H1 (cell line): ENCODE results near the gene CBX4. TPM values are rescaled to one million over a fixed set of nuclear protein-coding genes. Genes with fewer than 3 reads are reported as not detected.
A peak's percentile ranks its signal among the peaks of the same experiment; 100 is the strongest.

ENCODE experiments used
- ATF2 ChIP-seq: IDR thresholded peaks from 2 replicates; pipeline ENCODE4 v1.6.1; 2012; ENCODE audit warnings: low read length, inconsistent platforms
- ATF3 ChIP-seq: IDR thresholded peaks from 2 replicates; pipeline ENCODE4 v1.6.1; 2011; ENCODE audit warnings: low read depth, mild to moderate bottlenecking, low read length; ENCODE audit not compliant: insufficient read depth
- BACH1 ChIP-seq: IDR thresholded peaks from 2 replicates; pipeline ENCODE4 v1.6.1; 2012; ENCODE audit warnings: low read length, improper control_type of control experiment
- CEBPB ChIP-seq: IDR thresholded peaks from 2 replicates; pipeline ENCODE4 v1.6.1; 2012; ENCODE audit warnings: low read depth, low read length
- CREB1 ChIP-seq: IDR thresholded peaks from 2 replicates; pipeline ENCODE4 v1.6.1; 2012; ENCODE audit warnings: inconsistent platforms
- EZH2 ChIP-seq: fragments of 200-600 bp; sonication (generic); IDR thresholded peaks from 2 replicates; pipeline ENCODE4 v1.7.1; 2012; ENCODE audit warnings: low read depth, mild to moderate bottlenecking, moderate library complexity, low read length, inconsistent platforms; ENCODE audit not compliant: severe bottlenecking
- FOSL1 ChIP-seq: IDR thresholded peaks from 2 replicates; pipeline ENCODE4 v1.6.1; 2011; ENCODE audit warnings: mild to moderate bottlenecking, low read depth, low read length, moderate library complexity; ENCODE audit not compliant: insufficient read depth
- RNF2 ChIP-seq: fragments of 200-900, 300-1000 bp; sonication (generic); IDR thresholded peaks from 2 replicates; pipeline ENCODE4 v1.7.1; 2016; ENCODE audit warnings: borderline replicate concordance, low read depth, mild to moderate bottlenecking, antibody characterized with exemption, low read length; ENCODE audit not compliant: poor library complexity, severe bottlenecking; ENCODE audit errors: missing control alignments
- TBP ChIP-seq: IDR thresholded peaks from 2 replicates; pipeline ENCODE4 v1.6.1; 2011; ENCODE audit warnings: low read depth, low read length, improper control_type of control experiment
- polyA plus RNA-seq, 7 experiments: library from polyadenylated mRNA; depleted of rRNA in 3 of 7; stranded (reverse) in 5 of 7; unstranded in 2 of 7; fragments of >200 nt in 5 of 7; fragments of 200-250 nt in 2 of 7; gene quantifications; 1 replicate in 5 of 7; 2 replicates in 1 of 7; 4 replicates in 1 of 7; pipeline versions ENCODE4 v1.2.1 to v1.2.3, GENCODE V29; 2011 to 2013; ENCODE audit warnings: missing spikeins in 2 of 7, mixed read lengths in 2 of 7
- total RNA-seq: library from RNA; stranded (reverse); fragmentation: NEBNext Ultra II Directional; extraction: Animal tissue kit (Norgen Biotek cat#: 25700); gene quantifications from 2 replicates; pipeline ENCODE4 v1.2.1, GENCODE V29; 2021

CBX4 gene
- total and polyA plus RNA-seq, 2 of the 8 experiments (the other 6 are each of a cell fraction or from before 2014, with no cell fraction given), result 1.8 to 4.0 TPM

GRCh38 chr17:79791735-79792161, 47.5 kb downstream of the CBX4 start (continued):
- TF ChIP-seq ATF2 (no peak), FOSL1 (no peak), TBP (no peak), CEBPB (no peak), RNF2 (peak; percentile 87), BACH1 (no peak), EZH2 (peak; percentile 97), ATF3 (no peak), CREB1 (no peak)
